SK-N-SH (cell line): Measurements from ENCODE around the gene OAS2. TPM values are rescaled to one million over a fixed set of nuclear protein-coding genes. Genes with fewer than 3 reads are reported as not detected.

ENCODE experiments used
- CTCF ChIA-PET: fragments of 300-600, 350-600 bp; formaldehyde crosslinking; extraction: SDS; loops from one replicate; lab custom pipeline; 2021; lab: Yijun Ruan, JAX
- POLR2A ChIA-PET: fragments of 350-600 bp; sonication (Branson Sonifier 250); formaldehyde crosslinking; extraction: SDS; loops from one replicate; lab custom pipeline; 2020; ENCODE audit warnings: antibody characterized with exemption, inconsistent platforms; lab: Yijun Ruan, JAX
- DNase-seq: peaks from one replicate; pipeline ENCODE4 v3.0.0; 2012
- H2AFZ ChIP-seq: fragments of 200-600 bp; sonication (generic); 2 replicates; pipeline ENCODE4 v1.8.1; 2016; ENCODE audit warnings: antibody characterized with exemption, mild to moderate bottlenecking, low read depth
- H3F3A ChIP-seq: fragments of 200-600 bp; sonication (generic); replicated peaks from 2 replicates; pipeline ENCODE3; 2016; ENCODE audit warnings: antibody characterized with exemption, mild to moderate bottlenecking; ENCODE audit not compliant: insufficient read depth
- H3K27ac ChIP-seq, 2 experiments: fragments of 200-500 bp in 1 of 2; fragments of 200-600 bp in 1 of 2; sonication (Bioruptor generic) in 1 of 2; sonication (generic), shearing (Covaris generic) in 1 of 2; 2 replicates each; pipeline versions ENCODE4 v1.5.1 to v1.6.1; 2014 to 2016; ENCODE audit warnings: low read depth in 2 of 2, inconsistent platforms in 1 of 2, low read length in 1 of 2, mild to moderate bottlenecking in 1 of 2, mixed read lengths in 1 of 2
- H3K27me3 ChIP-seq: fragments of 200-600 bp; sonication (generic), shearing (Covaris generic); 2 replicates; pipeline ENCODE4 v1.6.1; 2016; ENCODE audit warnings: mixed run types; ENCODE audit not compliant: insufficient read depth
- H3K36me3 ChIP-seq, 2 experiments: fragments of 200-500 bp in 1 of 2; fragments of 200-600 bp in 1 of 2; sonication (Bioruptor generic) in 1 of 2; sonication (generic) in 1 of 2; replicated peaks in 1 of 2; 2 replicates each; pipeline versions ENCODE3 to v1.5.1; 2014 to 2016; ENCODE audit warnings: low read length in 1 of 2, mild to moderate bottlenecking in 1 of 2; ENCODE audit not compliant: insufficient read depth in 2 of 2, control insufficient read depth in 1 of 2
- H3K4me1 ChIP-seq, 2 experiments: fragments of 200-500 bp in 1 of 2; fragments of 200-600 bp in 1 of 2; sonication (Bioruptor generic) in 1 of 2; sonication (generic), shearing (Covaris generic) in 1 of 2; 2 replicates each; pipeline versions ENCODE4 v1.5.1 to v1.6.1; 2014 to 2016; ENCODE audit warnings: low read depth in 1 of 2, low read length in 1 of 2, mixed run types in 1 of 2; ENCODE audit not compliant: insufficient read depth in 2 of 2, control insufficient read depth in 1 of 2
- H3K4me2 ChIP-seq: fragments of 200-600 bp; sonication (generic), shearing (Covaris generic); 2 replicates; pipeline ENCODE4 v1.6.1; 2017; ENCODE audit warnings: mixed run types
- H3K4me3 ChIP-seq, 2 experiments: fragments of 200-500 bp in 1 of 2; fragments of 200-600 bp in 1 of 2; sonication (Bioruptor generic) in 1 of 2; sonication (generic), shearing (Covaris generic) in 1 of 2; 2 replicates each; pipeline versions ENCODE4 v1.5.1 to v1.8.1; 2014 to 2016; ENCODE audit warnings: low read depth in 2 of 2, inconsistent platforms in 1 of 2, low read length in 1 of 2, mild to moderate bottlenecking in 1 of 2, mixed read lengths in 1 of 2, moderate library complexity in 1 of 2
- H3K79me2 ChIP-seq: fragments of 200-600 bp; sonication (generic); 2 replicates; pipeline ENCODE4 v1.8.1; 2017; ENCODE audit warnings: mild to moderate bottlenecking; ENCODE audit not compliant: insufficient read depth
- H3K9ac ChIP-seq: fragments of 200-600 bp; sonication (generic); 2 replicates; pipeline ENCODE4 v1.6.1; 2017; ENCODE audit warnings: mixed run types
- H3K9me2 ChIP-seq: fragments of 200-600 bp; sonication (generic); 2 replicates; pipeline ENCODE4 v1.6.1; 2017; ENCODE audit warnings: mixed run types
- H3K9me3 ChIP-seq: fragments of 200-600 bp; sonication (generic); 2 replicates; pipeline ENCODE4 v1.6.1; 2017; ENCODE audit warnings: mixed run types, mild to moderate bottlenecking, moderate library complexity
- H4K20me1 ChIP-seq: fragments of 200-600 bp; sonication (generic); 2 replicates; pipeline ENCODE4 v1.6.1; 2017; ENCODE audit warnings: mild to moderate bottlenecking, mixed run types; ENCODE audit not compliant: insufficient read depth
- CTCF ChIP-seq: fragments of 200-600 bp; sonication (generic); IDR thresholded peaks from 2 replicates; pipeline ENCODE4 v1.6.1; 2017; ENCODE audit warnings: antibody characterized with exemption, mild to moderate bottlenecking, moderate library complexity
- ELF1 ChIP-seq: IDR thresholded peaks from 2 replicates; pipeline ENCODE4 v1.4.0; 2012
- EZH2phosphoT487 ChIP-seq: fragments of 200-600 bp; sonication (generic); IDR thresholded peaks from 2 replicates; pipeline ENCODE4 v1.6.1; 2017; ENCODE audit warnings: low read depth, mixed run types, mild to moderate bottlenecking, antibody characterized with exemption, moderate library complexity, borderline replicate concordance
- FOSL2 ChIP-seq: IDR thresholded peaks from 2 replicates; pipeline ENCODE4 v1.4.0; 2012; ENCODE audit warnings: low read depth, mild to moderate bottlenecking, moderate library complexity, borderline replicate concordance
- GABPA ChIP-seq: IDR thresholded peaks from 2 replicates; pipeline ENCODE4 v1.4.0; 2012; ENCODE audit warnings: low read depth, mild to moderate bottlenecking
- GATA2 ChIP-seq: sonication (generic); formaldehyde crosslinking; IDR thresholded peaks from 2 replicates; pipeline ENCODE4 v1.5.0; 2020; ENCODE audit warnings: mild to moderate bottlenecking, missing genetic modification reagents
- MAX ChIP-seq: IDR thresholded peaks from 2 replicates; pipeline ENCODE4 v1.4.0; 2012; ENCODE audit warnings: low read depth
- MEF2A ChIP-seq: IDR thresholded peaks from 2 replicates; pipeline ENCODE4 v1.4.0; 2012; ENCODE audit warnings: low read depth, borderline replicate concordance
- POLR2AphosphoS5 ChIP-seq: IDR thresholded peaks from 2 replicates; pipeline ENCODE4 v1.6.1; 2012; ENCODE audit warnings: low read depth, low read length
- RCOR1 ChIP-seq: fragments of 150-350 bp; IDR thresholded peaks from 2 replicates; pipeline ENCODE4 v1.6.1; 2017; ENCODE audit warnings: antibody characterized with exemption, low read length
- RXRA ChIP-seq: IDR thresholded peaks from 2 replicates; pipeline ENCODE4 v1.4.0; 2012; ENCODE audit warnings: low read depth, mild to moderate bottlenecking, borderline replicate concordance
- SIN3A ChIP-seq: IDR thresholded peaks from 2 replicates; pipeline ENCODE4 v1.6.1; 2012; ENCODE audit warnings: low read depth, mild to moderate bottlenecking, low read length, moderate library complexity, borderline replicate concordance
- TAF1 ChIP-seq: IDR thresholded peaks from 2 replicates; pipeline ENCODE4 v1.6.1; 2012; ENCODE audit warnings: low read depth, mild to moderate bottlenecking, low read length, moderate library complexity, borderline replicate concordance
- TEAD4 ChIP-seq: IDR thresholded peaks from 2 replicates; pipeline ENCODE4 v1.4.0; 2012; ENCODE audit warnings: mild to moderate bottlenecking, borderline replicate concordance; ENCODE audit not compliant: insufficient read depth
- WGBS: methylation state at CpG from one replicate; pipeline ENCODE4 v1.1.6; 2017; ENCODE audit warnings: low lambda C conversion rate; 5-methylcytosine and 5-hydroxymethylcytosine counted together
- polyA plus RNA-seq, 3 experiments: library from polyadenylated mRNA; depleted of rRNA; stranded (reverse); fragments of >200 nt; gene quantifications; 2 replicates each; pipeline ENCODE4 v1.2.3, GENCODE V29; 2012
- TF ChIP-seq, protein P1 (sequence below): IDR thresholded peaks from 2 replicates; pipeline ENCODE4 v1.4.0; 2012; ENCODE audit warnings: low read depth, borderline replicate concordance
- TF ChIP-seq, protein P2 (sequence below): IDR thresholded peaks from 2 replicates; pipeline ENCODE4 v1.6.1; 2012; ENCODE audit warnings: mild to moderate bottlenecking, low read depth, low read length, moderate library complexity

Gene OAS2
- polyA plus RNA-seq, 1 of the 3 experiments (the other 2 are of a cell fraction), result not detected

- Histone ChIP-seq H3F3A (no peaks in the 10 kb centered on the region), H3K27ac (no peak overlapping the region), H3K9ac (no peak overlapping the region), H3K4me2 (no peak overlapping the region), H3K36me3 (no peaks in the 10 kb centered on the region), H3K79me2 (no peaks in the 10 kb centered on the region), H3K9me2 (no peaks in the 10 kb centered on the region), H4K20me1 (no peaks in the 10 kb centered on the region), H3K9me3 (no peaks in the 10 kb centered on the region), H2AFZ (no peak overlapping the region), H3K27me3 (no peaks in the 10 kb centered on the region), H3K4me3 (no peak overlapping the region), H3K4me1 (no peaks in the 10 kb centered on the region)
- no peak for TF ChIP-seq FOSL2
- TF ChIP-seq, protein P1, sequence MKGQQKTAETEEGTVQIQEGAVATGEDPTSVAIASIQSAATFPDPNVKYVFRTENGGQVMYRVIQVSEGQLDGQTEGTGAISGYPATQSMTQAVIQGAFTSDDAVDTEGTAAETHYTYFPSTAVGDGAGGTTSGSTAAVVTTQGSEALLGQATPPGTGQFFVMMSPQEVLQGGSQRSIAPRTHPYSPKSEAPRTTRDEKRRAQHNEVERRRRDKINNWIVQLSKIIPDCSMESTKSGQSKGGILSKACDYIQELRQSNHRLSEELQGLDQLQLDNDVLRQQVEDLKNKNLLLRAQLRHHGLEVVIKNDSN, result no peak
- TF ChIP-seq TAF1, result no peak
- no peak for TF ChIP-seq ELF1
- TF ChIP-seq MEF2A, result no peak
- TF ChIP-seq CTCF, result no peak
- 59% methylated on average over 6 of the region's 6 CpGs for whole genome bisulfite sequencing
- CTCF ChIA-PET, result interaction anchor here (0.8 to 4.4 kb wide), 4 partner anchors 12 to 79 kb away, joined by 3 to 17 read pairs (median 4); no protein-coding TSS in a partner anchor
- POLR2A ChIA-PET, result no interaction called here
- no peak for DNase-seq
Measured at GRCh38 chr12:112979041-112979680, 842 bp downstream of the OAS2 start.

- no peak for DNase-seq
- 44% methylated on average over 4 of the region's 4 CpGs for WGBS
- Histone ChIP-seq H3K9me3 (no peaks in the 10 kb centered on the region), H3K27ac (no peak overlapping the region), H3K4me2 (no peak overlapping the region), H3K27me3 (no peaks in the 10 kb centered on the region), H3K4me1 (no peaks in the 10 kb centered on the region), H3K9me2 (no peaks in the 10 kb centered on the region), H4K20me1 (no peaks in the 10 kb centered on the region), H3F3A (no peaks in the 10 kb centered on the region), H3K9ac (no peak overlapping the region), H3K79me2 (no peaks in the 10 kb centered on the region), H3K4me3 (no peak overlapping the region), H3K36me3 (no peaks in the 10 kb centered on the region), H2AFZ (no peak overlapping the region)
- ChIA-PET POLR2A (no interaction called here), CTCF (interaction anchor here (0.8 to 4.4 kb wide), 2 partner anchors 12 to 68 kb away, joined by 3 to 17 read pairs; no protein-coding TSS in a partner anchor)
- TF ChIP-seq ELF1, result no peak
- TF ChIP-seq SIN3A, result no peak
- no peak for TF ChIP-seq RXRA
- TF ChIP-seq GABPA, result no peak
- TF ChIP-seq EZH2phosphoT487, result no peak
- TF ChIP-seq POLR2AphosphoS5, result no peak
- TF ChIP-seq MEF2A, result no peak
- TF ChIP-seq, protein P1, result no peak
- TF ChIP-seq, protein P2, sequence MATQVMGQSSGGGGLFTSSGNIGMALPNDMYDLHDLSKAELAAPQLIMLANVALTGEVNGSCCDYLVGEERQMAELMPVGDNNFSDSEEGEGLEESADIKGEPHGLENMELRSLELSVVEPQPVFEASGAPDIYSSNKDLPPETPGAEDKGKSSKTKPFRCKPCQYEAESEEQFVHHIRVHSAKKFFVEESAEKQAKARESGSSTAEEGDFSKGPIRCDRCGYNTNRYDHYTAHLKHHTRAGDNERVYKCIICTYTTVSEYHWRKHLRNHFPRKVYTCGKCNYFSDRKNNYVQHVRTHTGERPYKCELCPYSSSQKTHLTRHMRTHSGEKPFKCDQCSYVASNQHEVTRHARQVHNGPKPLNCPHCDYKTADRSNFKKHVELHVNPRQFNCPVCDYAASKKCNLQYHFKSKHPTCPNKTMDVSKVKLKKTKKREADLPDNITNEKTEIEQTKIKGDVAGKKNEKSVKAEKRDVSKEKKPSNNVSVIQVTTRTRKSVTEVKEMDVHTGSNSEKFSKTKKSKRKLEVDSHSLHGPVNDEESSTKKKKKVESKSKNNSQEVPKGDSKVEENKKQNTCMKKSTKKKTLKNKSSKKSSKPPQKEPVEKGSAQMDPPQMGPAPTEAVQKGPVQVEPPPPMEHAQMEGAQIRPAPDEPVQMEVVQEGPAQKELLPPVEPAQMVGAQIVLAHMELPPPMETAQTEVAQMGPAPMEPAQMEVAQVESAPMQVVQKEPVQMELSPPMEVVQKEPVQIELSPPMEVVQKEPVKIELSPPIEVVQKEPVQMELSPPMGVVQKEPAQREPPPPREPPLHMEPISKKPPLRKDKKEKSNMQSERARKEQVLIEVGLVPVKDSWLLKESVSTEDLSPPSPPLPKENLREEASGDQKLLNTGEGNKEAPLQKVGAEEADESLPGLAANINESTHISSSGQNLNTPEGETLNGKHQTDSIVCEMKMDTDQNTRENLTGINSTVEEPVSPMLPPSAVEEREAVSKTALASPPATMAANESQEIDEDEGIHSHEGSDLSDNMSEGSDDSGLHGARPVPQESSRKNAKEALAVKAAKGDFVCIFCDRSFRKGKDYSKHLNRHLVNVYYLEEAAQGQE, result no peak
- no peak for TF ChIP-seq RCOR1
- TF ChIP-seq MAX, result no peak
- TF ChIP-seq GATA2 (CRISPR knock-in tag), result no peak
- TF ChIP-seq TEAD4, result no peak
Measured at GRCh38 chr12:112980491-112981158, 2.3 kb downstream of the OAS2 start.
